Esophagus muscularis mucosa (tissue), 3 donors: ENCODE data around the gene MSANTD4.

Source experiments
- CTCF ChIP-seq, 3 experiments: fragments of 200-600 bp in 2 of 3; fragments of 450-650 bp in 1 of 3; sonication (generic) in 2 of 3; IDR thresholded peaks; one replicate each; pipeline ENCODE4 v1.5.1; 2017 to 2019; ENCODE audit warnings: antibody characterized with exemption in 3 of 3, mild to moderate bottlenecking in 2 of 3, moderate library complexity in 1 of 3
- POLR2A ChIP-seq: fragments of 450-650 bp; IDR thresholded peaks from one replicate; pipeline ENCODE4 v1.6.1; 2017; ENCODE audit warnings: antibody characterized with exemption, moderate library complexity, mild to moderate bottlenecking, low read depth

- TF ChIP-seq CTCF (IDR thresholded peaks at IDR 0.05), result no peak
- TF ChIP-seq POLR2A, result no peak
These were observed 33.8 kb downstream of the MSANTD4 start for GRCh38 chr11:105988197-105988596.
